Mesothelial cell of epicardium (in vitro differentiated cells): Measurements from ENCODE around the gene FNDC1. TPM values are rescaled to one million over a fixed set of nuclear protein-coding genes. Genes with fewer than 3 reads are reported as not detected.

Source experiments
- DNase-seq, 2 experiments: peaks; one replicate each; pipeline ENCODE4 v3.0.0; 2021; ENCODE audit warnings: low spot score in 2 of 2; ENCODE audit not compliant: unreplicated experiment in 2 of 2
- H3K27ac Mint-ChIP-seq: 2 replicates; pipeline ENCODE4 v1.8.0; 2021; ENCODE audit warnings: mixed read lengths
- H3K27me3 Mint-ChIP-seq: 2 replicates; pipeline ENCODE4 v1.8.0; 2021; ENCODE audit warnings: low read depth, mixed read lengths
- H3K36me3 Mint-ChIP-seq: 2 replicates; pipeline ENCODE4 v1.8.0; 2021; ENCODE audit warnings: mixed read lengths
- H3K4me1 Mint-ChIP-seq: 2 replicates; pipeline ENCODE4 v1.8.0; 2021; ENCODE audit warnings: mixed read lengths
- H3K4me3 Mint-ChIP-seq: 2 replicates; pipeline ENCODE4 v1.8.0; 2021; ENCODE audit warnings: mild to moderate bottlenecking, moderate library complexity, mixed read lengths
- H3K9me3 Mint-ChIP-seq: 2 replicates; pipeline ENCODE4 v1.8.0; 2021; ENCODE audit warnings: mixed read lengths
- CTCF ChIP-seq: fragments of 200-600 bp; sonication (generic); IDR thresholded peaks from one replicate; pipeline ENCODE4 v1.5.0; 2021; ENCODE audit warnings: antibody characterized with exemption; ENCODE audit not compliant: unreplicated experiment
- total RNA-seq: library from RNA; stranded (reverse); gene quantifications from 3 replicates; pipeline ENCODE4 v1.2.1, GENCODE V29; 2021

Gene FNDC1
- total RNA-seq, 1 donor from 2014 or later: 0.31 TPM

DNA sequence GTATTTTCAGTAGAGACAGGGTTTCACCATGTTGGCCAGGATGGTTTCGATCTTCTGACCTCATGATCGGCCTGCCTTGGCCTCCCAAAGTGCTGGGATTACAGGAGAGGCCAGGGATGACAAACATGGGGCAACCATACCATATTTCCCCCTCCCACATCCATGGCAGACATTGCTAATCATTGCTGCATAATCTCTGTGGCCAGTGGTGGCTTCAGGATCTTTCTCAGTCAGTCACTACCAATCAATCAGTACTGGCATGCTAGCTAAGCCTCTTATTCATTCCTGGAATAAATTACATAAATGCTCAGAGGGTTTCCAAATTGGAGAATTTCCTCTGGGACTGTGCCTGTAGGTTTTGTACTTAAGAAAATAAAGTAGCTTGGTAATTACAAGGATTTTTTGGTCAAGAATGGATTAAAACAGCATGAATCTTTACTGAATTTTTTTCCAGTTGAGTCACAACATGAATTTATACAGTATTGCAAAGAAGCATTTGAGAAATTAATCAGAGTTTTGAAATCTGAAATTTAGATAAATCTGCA is 138.1 kb downstream of the FNDC1 start:
- Mint-ChIP-seq H3K4me1 (no peaks in the 10 kb centered on the region), H3K36me3 (no peaks in the 10 kb centered on the region), H3K27ac (no peak overlapping the region), H3K27me3 (peaks cover 2% of the 10 kb centered on the region), H3K4me3 (no peak overlapping the region), H3K9me3 (no peaks in the 10 kb centered on the region)
- TF ChIP-seq CTCF: no peak
- DNase-seq: no peak

DNA sequence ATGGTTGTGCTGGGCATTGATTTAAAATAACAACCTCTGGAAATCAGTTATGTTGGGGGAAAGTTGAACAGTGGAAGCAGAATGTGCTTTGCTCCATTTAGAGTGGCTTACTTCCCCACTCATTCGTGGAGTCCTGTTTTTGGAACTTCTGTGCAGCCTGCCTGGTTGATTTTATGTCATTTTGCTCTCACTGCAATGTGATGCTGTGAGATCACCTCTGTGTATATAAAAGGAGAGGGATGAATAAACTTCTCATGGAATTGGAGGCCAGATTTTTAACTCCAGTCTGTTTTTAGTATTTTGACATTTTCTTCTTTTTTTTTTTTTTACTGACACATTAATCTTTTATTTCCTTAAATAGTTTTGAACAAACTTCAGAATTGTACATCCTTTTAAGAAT is 139.0 kb downstream of the FNDC1 start:
- no peak overlapping the region for H3K4me3 Mint-ChIP-seq

DNA sequence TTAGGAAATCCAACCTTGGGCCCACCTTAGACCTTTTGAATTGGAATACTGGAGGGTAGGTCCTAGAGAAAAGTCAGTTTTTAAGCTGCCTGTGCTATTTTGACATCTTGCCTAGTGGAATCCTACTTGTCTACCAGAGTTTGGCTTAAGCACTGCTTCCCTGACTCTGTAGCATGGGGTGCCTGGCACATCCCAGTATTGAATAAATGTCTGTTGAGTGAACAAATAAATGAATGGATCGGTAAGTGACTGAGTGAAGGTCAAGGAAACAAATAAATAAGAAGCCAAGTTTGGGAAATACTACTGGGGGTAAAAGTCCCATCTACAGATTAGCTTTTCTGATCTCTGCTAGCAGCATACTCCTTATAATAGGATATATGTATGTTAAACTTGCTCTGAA is 140.5 kb downstream of the FNDC1 start:
- Mint-ChIP-seq H3K4me3 (no peak overlapping the region), H3K27ac (no peak overlapping the region), H3K27me3 (peaks cover 2% of the 10 kb centered on the region), H3K4me1 (no peaks in the 10 kb centered on the region), H3K9me3 (no peaks in the 10 kb centered on the region), H3K36me3 (no peaks in the 10 kb centered on the region)
- no peak for DNase-seq
- no peak for TF ChIP-seq CTCF

More for the DNA sequence above, 139.0 kb downstream of the FNDC1 start:
- H3K36me3 Mint-ChIP-seq: no peaks in the 10 kb centered on the region
- no peaks in the 10 kb centered on the region for H3K9me3 Mint-ChIP-seq
- no peaks in the 10 kb centered on the region for H3K4me1 Mint-ChIP-seq
- no peak for DNase-seq
- H3K27ac Mint-ChIP-seq: no peak overlapping the region
- peaks cover 2% of the 10 kb centered on the region for H3K27me3 Mint-ChIP-seq
- no peak for TF ChIP-seq CTCF

GRCh38 chr6:159311618-159312017 is 142.4 kb downstream of the FNDC1 start:
- no peak for TF ChIP-seq CTCF
- H3K27ac Mint-ChIP-seq: no peak overlapping the region
- no peaks in the 10 kb centered on the region for H3K4me1 Mint-ChIP-seq
- DNase-seq: no peak
- H3K27me3 Mint-ChIP-seq: no peaks in the 10 kb centered on the region
- no peak overlapping the region for H3K4me3 Mint-ChIP-seq
- no peaks in the 10 kb centered on the region for H3K9me3 Mint-ChIP-seq
- no peaks in the 10 kb centered on the region for H3K36me3 Mint-ChIP-seq

DNA sequence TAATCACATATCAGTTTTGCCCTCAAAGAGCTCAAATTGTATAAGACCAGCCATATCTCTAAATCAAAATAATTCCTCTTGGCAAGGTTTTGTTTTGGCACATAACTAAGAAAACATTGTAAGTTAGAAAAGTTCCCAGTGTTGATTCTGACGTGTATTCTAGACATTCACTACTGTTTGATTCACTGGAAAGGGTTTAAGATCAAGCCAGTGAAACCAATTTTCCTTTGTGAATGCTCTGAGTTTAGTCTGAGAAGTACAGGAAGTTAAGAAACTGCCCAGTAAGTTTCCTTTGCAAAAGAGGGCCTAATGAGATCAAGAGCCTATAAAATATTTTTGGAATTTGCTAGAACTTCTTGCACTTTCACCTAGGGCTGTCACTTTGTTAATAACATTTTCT is 143.0 kb downstream of the FNDC1 start:
- no peak overlapping the region for H3K4me3 Mint-ChIP-seq
- H3K9me3 Mint-ChIP-seq: no peaks in the 10 kb centered on the region
- no peak for DNase-seq
- no peaks in the 10 kb centered on the region for H3K4me1 Mint-ChIP-seq
- no peaks in the 10 kb centered on the region for H3K27me3 Mint-ChIP-seq
- no peak overlapping the region for H3K27ac Mint-ChIP-seq
- no peaks in the 10 kb centered on the region for H3K36me3 Mint-ChIP-seq
- TF ChIP-seq CTCF: no peak

GRCh38 chr6:159313018-159313417 is 143.8 kb downstream of the FNDC1 start:
- no peak for DNase-seq
- Mint-ChIP-seq H3K27ac (no peak overlapping the region), H3K36me3 (no peaks in the 10 kb centered on the region), H3K4me3 (no peak overlapping the region), H3K27me3 (peaks cover 2% of the 10 kb centered on the region), H3K4me1 (no peaks in the 10 kb centered on the region), H3K9me3 (no peaks in the 10 kb centered on the region)
- TF ChIP-seq CTCF: no peak
